ENCODE data around the gene YPEL1.
"Not testable (repeated sequence)": the region's sequence is repeated elsewhere in the genome, so short reads cannot be mapped to it uniquely, and the experiment has no call there.

YPEL1 gene

DNA sequence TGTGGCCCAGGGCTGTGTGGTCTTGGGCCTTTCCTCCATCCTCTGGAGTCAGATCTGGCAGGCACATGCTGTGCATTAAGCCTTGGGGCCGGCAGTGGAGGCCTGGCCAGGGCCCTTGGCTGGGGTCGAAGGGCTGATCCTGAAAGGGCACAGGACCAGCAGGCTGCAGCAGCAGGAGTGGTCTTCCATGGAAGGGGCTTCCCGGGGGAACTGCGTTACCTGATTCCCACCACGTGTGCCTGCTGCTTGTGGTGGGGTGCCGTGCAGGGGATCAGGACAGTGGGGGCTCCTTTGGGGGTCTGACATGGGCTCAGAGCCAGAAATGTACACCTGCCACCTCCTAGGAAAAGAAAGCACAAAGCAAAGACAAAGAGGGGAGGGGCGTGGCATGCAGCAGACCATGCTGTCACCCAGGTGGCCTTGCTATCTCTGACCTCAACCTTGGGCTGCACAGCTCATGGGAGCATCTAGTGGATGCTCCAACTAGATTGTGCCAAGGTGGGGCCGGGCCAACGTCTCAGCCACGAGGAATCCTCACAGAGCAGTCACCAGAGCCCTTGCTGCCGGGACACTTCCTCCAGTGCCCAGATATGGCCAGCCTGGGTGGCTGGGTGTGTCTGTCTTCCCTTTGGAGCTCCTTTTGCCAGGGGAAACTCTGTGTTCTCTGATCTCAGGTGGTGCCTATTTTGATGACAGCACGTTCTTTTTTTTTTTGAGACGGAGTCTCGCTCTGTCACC lies 17.9 kb upstream of the YPEL1 start:
- no peak for DNase-seq (ENCODE audit: low spot score)

DNA sequence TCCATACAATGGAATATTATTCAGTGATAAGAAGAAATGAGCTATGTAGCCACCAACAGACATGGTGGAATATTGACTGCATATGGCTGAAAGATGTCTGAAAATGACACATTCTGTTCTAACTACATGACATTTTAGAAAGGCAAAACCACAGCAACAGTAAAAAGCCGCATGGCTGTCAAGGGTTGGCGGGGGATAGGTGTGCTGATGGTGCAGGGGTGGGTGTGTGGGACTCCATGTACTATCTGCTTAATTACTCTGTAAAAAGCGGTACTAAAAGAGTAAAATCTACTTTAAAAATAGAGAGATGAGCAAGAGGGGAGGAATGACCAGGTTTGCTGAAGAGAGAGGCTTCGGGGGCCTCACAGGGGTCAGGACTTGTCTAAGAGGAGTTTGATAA lies 16.7 kb upstream of the YPEL1 start:
- DNase-seq (ENCODE audit: low spot score), result no peak

DNA sequence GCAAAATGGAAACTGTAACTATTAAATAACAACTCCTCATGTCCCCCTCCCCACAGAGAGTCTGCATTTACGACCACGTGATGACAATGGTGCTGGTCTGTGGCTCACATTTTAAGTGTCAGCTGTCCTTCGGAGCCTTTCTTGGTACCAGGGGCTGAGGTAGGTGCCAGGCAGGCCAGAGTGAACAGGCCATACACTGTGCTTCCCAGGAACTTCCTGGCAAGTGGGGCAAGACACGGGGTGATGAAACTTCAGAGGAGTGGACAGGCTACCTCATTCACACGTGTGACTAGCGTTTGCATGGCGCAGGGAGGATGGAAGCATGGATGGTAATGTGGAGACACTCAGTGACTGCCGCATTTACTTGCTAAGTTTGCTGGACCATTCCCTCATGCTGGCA lies 10.4 kb upstream of the YPEL1 start:
- no peak for DNase-seq (ENCODE audit: low spot score)

DNA sequence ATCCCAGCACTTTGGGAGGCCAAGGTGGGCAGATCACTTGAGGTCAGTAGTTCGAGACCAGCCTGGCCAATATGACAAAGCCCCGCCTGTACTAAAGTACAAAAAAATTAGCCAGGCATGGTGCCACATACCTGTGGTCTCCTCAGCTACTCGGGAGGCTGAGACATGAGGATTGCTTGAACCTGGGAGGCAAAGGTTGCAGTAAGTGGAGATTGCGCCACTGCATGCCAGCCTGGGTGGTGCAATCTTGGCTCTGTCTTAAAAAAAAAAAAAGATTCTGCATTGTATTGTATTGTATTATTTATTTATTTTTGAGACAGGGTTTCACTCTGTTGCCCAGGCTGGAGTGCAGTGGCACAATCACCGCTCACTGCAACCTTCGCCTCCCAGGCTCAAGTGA lies 9.3 kb upstream of the YPEL1 start:
- not testable (repeated sequence) for DNase-seq (ENCODE audit: low spot score)

DNA sequence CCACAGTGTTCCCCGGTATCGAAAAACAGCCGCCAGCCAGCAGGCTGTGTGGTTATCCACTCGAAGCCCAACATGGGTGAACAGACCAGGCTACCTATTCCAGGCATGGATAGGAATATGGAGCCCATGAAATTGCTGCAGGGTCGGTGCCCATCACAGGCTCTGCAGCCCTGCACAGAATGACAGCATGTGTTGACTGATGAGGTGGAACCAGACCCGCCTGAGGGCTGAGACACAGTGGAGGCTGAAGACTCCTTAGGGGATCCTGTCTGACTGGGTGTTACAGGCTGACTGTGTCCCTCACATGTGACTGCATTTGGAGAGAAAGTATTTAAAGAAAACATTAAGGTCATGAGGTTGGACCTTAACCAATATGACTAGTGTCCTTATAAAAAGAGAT lies 6.2 kb upstream of the YPEL1 start:
- DNase-seq (ENCODE audit: low spot score), result no peak

DNA sequence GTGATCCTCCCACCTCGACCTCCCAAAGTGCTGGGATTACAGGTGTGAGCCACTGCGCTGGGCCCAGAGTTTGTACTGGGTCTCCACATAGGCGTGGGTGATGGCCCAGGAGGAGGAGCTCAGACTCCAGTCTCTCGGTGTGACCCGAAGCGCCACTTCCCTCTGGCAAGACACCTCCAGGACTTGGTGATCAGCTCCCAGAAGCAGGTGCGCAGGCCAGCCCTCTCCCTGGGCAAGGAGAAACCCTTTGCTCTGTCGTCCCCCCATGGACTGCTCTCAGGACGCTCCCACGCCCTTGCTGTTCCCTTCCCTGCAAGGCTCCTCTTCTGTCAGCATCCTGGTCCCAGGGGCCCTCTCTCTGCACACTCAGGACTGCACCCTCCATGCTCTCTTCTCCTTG lies 5.5 kb upstream of the YPEL1 start:
- no peak for DNase-seq (ENCODE audit: low spot score)

DNA sequence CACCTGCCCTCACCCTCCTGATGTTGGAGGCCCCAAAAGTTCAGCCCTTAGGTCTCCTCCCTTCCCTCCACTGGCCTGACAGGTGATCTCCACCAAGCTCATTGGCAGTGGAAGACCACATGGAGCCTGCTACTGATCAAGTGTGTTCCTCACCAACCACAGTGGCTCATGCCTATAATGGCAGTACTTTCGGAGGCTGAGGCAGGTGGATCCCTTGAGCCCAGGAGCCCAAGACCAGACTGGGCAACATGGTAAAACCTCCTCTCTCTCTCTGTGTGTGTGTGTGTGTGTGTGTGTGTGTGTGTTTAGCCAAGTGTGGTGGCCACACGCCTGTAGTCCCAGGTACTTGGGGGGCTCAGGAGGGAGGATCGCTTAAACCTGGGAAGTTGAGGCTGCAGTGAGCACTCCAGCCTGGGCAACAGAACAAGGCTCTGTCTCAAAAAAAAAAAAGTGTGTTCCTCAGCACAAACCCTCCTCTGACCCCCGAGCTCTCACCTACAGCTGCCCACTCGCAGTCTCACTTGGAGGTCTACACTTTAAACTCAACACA lies 4.3 kb upstream of the YPEL1 start:
- no peak for DNase-seq (ENCODE audit: low spot score)

DNA sequence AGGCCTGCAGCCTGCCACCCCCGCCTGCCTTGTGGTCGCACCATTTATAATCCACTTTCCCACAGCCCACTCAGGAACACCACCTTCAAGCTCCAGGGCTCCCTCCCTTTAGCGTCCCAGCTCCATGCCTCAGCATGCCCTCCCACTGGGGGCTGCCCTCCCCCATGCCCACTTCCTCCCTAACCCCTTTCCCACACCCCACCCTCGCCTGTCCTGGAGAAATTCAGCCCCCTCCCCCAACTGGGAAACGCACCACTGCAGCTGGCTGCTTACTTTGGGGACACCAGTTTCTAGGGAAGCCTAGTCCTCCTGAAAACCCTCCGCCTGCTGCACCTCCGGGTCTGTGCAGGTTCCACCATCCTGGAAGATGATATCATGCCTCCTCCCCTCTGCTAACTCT lies 3.4 kb upstream of the YPEL1 start:
- DNase-seq (ENCODE audit: low spot score), result no peak

DNA sequence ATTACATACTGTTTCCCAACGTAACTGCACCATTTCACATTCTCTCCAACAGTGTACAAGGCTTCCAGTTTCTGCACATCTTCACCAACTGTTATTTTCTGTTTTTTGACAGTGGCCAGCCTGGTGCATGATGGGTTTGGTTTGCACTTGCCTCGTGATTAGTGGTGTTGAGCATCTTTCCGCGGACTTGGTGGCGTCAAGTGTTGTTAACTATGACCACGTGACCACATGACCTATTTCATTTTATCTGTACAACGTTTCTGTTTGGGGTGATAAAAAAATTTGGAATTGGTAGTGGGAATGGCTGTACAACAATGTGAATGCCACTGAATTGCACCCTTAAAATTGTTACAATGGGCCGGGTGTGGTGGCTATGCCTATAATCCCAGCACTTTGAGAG lies 2.5 kb upstream of the YPEL1 start:
- no peak for DNase-seq (ENCODE audit: low spot score)

DNA sequence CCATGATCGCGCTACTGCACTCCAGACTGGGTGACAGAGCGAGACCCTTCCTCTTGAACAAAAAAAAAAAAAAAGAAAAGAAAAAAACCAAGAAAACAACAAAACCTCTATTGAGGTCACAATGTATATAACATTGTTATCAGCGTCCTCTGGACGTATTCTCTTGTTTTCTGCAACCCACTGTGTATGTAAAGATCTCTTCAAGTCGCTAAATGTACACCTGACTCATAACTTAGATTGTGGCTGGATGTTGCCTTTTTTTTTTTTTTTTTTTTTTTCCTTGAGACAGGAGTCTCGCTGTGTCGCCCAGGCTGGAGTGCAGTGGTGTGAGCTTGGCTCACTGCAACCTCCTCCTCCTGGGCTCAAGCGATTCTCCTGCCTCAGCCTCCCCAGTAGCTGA lies 1.4 kb upstream of the YPEL1 start:
- no peak for DNase-seq (ENCODE audit: low spot score)

DNA sequence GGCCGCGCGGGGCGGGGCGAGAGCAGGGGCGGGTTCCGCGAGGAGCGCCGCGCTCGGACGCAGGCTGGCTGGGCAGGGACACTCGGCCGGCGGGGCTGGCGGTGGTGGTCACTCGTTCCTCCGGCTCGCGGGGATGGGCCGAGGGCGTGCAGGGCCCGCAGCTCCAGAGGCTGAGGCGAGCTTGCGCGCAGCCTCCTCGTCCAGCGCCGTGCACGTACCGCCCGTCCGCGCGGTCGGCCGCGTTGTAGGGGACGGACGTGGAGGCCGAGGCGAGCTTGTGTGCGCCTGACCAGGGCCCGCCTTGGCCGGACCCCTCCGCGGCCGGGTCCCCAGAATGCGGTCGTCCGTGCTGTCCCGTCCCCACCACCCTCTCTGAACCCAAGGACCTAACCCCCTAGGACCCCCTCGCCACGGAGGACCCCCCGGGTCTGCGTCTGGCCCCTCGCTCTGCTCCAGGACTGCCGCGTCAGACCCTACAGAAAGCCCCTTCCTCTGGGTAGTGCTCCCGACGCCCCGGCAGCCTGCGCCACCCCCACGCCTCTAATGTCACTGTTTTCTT lies 569 bp upstream of the YPEL1 start:
- DNase-seq (ENCODE audit: low spot score), result no peak

DNA sequence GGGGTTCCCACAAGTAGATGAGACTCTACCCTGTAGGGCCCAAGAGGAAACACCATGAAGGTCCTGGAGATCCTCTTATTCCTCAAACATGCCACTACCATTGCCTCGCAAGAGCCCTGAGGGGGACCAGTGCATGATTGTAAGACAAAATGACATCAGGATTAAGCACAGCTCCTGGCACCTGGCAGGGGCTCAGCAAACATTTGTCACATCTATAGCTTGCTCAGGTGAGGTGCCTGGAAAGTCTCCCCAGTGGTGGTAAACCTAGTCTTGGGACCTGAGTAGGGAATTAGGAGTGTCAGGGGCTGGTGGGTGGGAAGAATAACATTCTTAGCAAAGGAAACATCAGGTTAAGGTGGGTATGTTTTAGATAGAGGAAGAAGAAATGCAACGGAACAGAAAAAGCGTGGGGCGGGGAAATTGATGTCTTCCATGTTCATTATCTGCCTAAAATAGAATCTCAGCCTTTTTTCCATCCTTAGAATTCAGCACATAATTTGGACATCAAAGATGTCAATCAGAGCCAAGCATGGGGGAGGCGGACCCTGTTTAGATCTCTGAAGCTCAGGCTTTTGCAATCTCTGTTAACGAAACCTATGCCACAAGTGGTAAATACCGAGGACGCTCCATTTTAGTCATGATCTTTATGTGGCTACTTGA lies 924 bp downstream of the YPEL1 start:
- no peak for DNase-seq (ENCODE audit: low spot score)

DNA sequence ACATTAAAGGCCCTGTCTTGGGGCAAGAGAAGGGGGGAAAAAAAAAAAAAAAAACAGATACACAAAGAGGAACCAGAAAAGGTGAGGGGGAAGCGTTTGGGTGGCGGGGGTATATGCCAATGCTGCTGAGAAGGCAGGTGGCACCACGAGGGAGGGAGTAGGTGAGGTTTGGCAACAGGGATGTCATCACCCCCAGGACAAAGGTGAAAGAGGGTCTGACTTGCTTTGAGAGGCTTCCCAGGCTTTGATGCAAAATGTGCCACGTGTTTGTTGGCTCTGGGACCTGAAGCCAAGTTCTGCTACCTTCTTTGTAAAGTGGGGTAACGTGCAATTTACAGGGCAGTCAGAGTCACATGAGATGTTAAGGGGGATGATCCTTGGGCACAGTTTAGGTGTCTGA lies 4.1 kb downstream of the YPEL1 start:
- DNase-seq (ENCODE audit: low spot score), result no peak

DNA sequence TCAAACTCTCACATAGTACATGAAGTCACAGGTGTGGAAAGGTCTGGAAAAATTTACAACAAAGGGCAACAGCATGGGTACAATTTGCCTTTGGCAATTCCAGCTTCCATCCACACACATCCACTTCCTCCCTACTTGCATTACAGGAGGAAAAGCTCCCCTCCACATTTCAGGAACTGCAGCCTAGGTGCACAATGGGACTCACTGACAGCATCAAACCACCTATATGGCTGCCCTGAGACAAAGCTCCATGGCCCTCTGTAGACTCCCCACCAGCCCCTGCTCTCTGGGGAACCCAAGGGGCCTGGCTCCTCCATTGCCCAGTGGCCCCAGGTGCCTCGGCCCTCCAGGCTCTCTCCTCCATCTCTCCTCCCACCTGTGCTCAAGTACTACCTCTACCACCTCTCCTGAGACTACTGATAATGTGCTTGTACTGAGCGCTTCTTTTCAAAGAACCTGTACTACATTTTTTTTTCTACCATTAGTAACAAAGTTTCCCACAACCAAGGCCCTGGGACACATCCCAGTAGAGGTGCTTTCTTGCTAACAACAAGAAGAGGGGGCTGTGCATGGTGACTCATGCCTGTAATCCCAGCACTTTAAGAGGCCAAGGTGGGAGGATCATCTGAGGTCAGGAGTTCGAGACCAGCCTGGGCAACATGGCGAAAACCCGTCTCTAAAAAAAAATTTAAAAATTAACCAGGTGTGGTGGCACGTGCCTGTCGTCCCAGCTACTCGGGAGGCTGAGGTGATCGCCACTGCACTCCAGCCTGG lies 4.9 kb downstream of the YPEL1 start:
- DNase-seq (ENCODE audit: low spot score), result no peak

DNA sequence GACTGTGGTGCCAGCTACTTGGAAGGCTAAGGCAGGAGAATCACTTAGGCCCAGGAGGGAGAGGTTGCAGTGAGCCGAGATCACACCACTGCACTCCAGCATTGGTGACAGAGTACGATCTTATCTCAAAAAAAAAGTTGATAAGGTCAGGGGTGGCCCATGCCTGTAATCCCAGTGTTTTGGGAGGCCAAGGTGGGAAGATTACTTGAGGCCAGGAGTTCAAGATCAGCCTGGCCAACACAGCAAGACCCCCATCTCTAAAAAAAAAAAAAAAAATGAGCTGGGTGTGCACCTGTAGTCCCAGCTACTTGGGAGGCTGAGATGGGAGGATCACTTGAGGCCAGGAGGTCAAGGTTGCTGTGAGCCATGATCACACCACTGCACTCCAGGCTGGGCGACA lies 6.4 kb downstream of the YPEL1 start:
- not testable (repeated sequence) for DNase-seq (ENCODE audit: low spot score)

DNA sequence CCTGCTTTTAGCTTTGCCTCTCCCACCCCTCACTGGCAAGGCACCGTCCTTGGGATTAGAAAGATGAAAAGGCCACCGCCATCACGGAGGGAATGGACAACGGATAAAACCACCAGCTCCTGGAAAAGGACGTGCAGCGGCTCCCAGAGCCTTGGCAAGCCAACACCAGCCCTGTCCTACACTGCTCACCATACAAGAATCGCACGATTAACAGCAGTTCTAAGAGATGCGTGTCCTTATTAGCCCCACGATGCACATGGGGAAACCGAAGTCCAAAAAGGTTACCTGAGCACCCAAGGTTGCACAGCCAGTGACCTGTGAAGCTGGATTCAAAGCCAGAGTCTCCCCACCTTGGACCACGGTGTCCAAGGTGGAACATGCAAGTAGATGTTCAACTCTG lies 7.3 kb downstream of the YPEL1 start:
- DNase-seq (ENCODE audit: low spot score), result no peak

DNA sequence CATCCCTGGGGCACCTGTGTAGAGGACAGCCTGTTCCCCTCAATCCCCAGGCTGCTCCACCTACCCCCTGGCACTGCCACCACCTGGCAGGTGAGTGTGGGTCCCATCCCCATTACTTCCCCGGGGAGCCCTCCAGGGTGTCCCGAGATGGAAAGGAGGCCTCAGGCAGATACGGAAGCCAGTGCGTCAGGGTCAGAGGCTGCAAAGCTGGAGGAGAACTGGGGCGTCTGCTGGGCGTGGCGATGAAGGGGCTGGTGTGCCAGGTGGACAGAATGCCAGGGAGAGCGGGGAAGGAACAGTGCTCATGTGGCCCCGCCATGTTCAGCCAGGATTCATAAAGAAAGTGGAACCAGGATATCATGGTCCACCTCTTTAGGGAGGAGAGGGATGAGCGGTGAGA lies 7.8 kb downstream of the YPEL1 start:
- no peak for DNase-seq (ENCODE audit: low spot score)

DNA sequence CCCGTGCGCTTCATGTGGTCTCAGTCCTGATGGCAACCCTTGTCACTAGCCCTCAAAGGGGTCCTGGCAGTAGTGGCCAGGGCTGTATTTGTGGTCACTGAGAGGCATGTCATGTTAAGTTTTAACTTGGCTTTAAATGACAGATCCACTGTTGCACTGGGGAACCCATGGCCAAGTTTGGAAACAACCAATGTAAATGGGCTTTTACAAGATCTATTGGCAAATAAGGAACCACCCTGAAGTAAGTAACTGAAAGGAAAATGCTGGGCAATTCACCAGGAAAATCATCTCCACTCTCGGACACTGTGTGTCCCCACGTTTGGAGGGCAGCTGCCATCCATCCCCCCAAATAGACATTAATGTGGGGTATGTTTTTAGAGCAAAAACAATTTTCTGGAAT lies 8.4 kb downstream of the YPEL1 start:
- DNase-seq (ENCODE audit: low spot score), result no peak

DNA sequence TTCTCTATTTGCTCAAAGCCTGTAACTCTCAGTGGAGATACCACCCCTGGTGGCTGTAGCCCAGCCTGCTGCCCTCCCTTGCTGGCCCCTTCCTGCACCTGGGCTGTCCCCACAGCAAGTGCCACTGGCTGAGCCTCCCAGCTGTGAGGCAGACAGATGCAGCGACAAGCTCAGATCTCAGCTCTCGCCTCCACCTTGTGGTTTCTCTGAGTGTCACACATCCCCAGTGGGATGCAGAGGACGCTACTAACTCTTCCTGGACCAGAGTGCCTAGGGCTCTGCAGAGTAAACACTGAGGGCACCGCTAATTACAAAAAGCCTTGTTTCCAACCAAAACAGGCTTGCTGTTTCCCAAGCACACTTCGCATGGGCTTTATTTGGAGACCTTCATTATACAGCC lies 8.9 kb downstream of the YPEL1 start:
- no peak for DNase-seq (ENCODE audit: low spot score)

DNA sequence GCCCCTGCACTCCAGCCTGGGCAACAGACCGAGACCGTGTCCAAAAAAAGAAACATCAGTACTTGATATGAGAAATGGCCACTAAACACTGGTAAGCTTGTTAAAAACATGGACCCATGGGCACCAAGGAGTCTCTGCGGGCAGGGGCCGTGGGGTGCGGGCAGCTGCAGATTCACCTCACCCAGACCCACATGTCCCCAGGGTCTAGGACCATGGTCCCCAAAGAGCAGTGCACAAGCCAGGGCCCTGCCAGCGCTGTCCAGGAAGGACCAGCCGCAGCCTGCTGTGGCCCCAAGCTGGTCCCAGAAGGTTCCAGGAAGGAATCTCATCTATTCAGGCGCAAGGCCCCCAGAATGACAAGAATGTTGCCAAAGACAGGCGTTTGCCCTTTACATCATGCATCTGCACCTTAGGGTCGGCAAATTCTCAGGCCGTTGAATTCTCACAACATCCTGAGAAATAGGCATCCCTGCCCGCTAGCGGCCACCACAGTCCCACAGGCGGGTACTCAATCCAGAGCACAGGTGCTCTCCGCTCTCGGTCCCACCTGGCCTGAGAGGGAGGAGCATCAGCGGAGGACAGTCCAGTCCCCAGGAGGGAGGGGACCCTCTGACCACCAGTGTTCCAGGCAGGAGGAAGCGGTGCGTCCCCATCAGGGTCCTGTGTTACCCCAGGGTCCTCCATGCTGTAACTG lies 9.5 kb downstream of the YPEL1 start:
- no peak for DNase-seq (ENCODE audit: low spot score)

DNA sequence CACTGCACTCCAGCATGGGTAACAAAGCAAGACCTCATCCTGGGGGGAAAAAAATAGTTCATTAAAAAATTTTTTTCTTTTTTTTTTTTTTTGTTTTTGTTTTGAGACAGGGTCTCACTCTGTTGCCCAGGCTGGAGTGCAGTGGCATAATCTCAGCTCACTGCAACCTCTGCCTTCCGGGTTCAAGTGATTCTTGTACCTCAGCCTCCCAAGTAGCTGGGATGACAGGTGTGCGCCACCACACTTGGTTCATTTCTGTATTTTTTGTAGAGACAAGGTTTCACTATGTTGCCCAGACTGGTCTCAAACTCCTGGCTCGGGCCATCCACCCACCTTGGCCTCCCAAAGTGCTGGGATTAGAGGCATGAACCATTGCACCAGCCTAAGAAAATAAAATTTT lies 11.1 kb downstream of the YPEL1 start:
- not testable (repeated sequence) for DNase-seq (ENCODE audit: low spot score)

Measured in GM03348 (cell line).